GM19025 (cell line): ENCODE data around the gene MAGEC3.
"Not testable (repeated sequence)": the region's sequence is repeated elsewhere in the genome, so short reads cannot be mapped to it uniquely, and the experiment has no call there.

Experiments
- ATAC-seq: cut with Tn5 transposase; IDR thresholded peaks from one replicate; pipeline ENCODE4 v1.9.1; 2021; ENCODE audit warnings: mild to moderate bottlenecking, low read depth, moderate library complexity; ENCODE audit not compliant: unreplicated experiment

Gene MAGEC3

DNA sequence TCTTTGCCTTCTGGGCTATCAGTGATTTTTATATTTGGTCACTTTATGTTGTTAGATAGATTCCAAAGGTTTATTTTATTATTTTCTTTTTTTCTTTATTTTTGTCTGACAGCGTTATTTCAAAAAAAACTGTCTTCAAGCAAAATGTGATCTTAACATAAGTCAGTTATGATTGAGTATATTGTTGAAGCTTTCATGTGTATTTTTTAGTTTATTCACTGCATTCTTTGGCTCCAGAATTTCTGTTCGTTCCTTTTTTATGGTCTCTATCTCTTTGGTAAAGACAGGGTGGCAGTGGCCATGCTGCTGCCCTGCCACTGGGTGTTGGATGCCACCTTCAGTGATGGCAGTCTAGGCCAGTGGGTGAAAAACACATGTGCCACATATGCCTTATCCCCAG is at the start of gene MAGEC3:
Gene MAGEC3, plus strand, starts transcription at position 301 of the 400 bp plus-strand sequence. Its CDS starts 0 bp downstream, at position 301.
- ATAC-seq: no peak

GRCh38 chrX:141791856-141792255 is 46.3 kb upstream of the MAGEC3 start:
- ATAC-seq: no peak

DNA sequence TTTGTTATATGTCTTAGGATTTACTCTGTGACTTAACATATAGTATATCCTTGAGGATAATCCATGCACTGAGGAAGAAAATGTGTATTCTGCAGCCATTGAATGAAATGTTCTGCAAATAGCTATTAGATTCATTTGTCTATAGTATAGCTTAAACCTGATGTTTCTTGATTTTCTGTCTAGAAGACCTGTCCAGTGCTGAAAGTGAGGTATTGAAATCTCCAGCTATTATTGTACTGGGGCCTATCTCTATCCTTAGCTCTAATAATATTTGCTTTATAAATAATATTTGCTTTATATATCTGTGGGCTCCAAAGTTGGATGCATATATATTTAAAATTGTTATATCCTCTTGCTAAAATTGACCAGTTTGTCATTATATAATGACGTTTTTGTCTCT is 26.7 kb upstream of the MAGEC3 start:
- ATAC-seq: no peak

DNA sequence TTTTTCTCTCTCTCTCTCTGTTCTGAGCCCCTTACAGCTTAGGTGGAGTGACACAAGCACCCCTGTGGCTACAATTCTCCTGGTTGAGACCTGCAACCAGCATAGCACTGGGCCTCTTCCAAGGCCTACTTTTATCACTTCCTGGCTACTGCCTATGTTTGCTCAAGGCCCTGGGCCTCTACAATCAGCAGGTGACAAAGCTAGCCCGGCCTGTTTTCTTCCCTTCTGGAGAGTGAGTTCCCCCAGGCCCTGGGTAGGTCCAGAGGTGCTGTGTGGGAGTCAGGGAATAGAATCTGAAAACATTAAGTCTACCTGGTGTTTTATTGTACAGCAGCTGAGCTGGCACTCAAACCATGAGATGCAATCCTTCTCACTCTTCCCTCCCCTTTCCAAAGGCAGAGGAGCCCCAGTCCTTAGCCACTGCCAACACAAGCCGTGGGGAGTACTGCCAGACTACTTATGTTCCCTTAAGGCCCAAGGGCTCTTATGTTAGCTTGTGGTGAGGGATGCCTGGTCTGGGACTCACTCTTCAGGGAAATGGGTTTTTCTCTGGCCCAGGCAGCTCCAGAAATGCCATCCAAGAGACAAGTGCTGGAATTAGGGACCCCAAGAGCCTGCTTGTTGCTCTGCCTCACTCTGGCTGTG is 23.8 kb upstream of the MAGEC3 start:
- ATAC-seq: no peak

- no peak for ATAC-seq
Observed at GRCh38 chrX:141815904-141816303, 22.2 kb upstream of the MAGEC3 start.

DNA sequence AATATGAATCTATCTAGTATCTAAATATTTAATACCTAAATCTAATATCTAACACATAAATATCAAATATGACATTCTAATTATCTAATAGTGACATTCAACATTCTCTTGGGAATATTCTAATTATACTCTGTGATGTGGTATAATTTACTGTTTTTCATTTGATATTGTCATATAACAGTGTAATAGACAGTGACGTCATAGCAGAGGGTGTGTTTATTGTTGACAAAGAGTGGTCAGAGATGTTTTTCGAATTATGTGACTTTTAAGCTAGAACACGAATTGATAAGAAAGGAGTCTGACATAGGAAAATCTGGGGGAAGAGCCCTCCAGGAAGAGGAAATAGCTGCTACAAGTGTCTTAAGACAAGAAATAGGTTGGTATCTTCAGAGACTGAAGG is 5.9 kb upstream of the MAGEC3 start:
- ATAC-seq: no peak

- no peak for ATAC-seq
Observed at GRCh38 chrX:141839856-141840255, 1.7 kb downstream of the MAGEC3 start.

GRCh38 chrX:141857479-141857878 is 19.4 kb downstream of the MAGEC3 start:
- ATAC-seq: no peak

DNA sequence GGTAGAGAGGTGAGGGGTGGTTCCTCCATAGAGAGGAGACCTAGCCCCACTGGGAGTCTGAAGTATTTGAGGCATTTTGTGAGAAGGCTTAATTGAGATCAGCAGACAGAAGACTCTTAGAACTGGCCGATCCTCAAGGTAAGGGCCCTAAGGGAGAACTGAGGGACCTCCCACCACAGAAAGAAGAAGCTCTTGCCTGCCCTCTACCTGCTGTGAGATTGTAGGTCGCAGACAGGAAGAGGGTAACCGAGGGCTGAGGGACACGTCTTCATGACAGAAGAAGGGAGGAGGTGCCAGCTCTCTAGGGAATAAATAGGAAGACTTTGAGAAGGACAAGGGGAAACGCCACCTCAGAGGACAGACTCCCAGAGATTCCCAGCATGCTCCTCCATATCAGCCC is 41.5 kb downstream of the MAGEC3 start:
- ATAC-seq: no peak

- ATAC-seq: not testable (repeated sequence)
Observed at GRCh38 chrX:141888811-141889210, 50.7 kb downstream of the MAGEC3 start.

GRCh38 chrX:141894733-141895132 is 56.6 kb downstream of the MAGEC3 start:
- no peak for ATAC-seq

GRCh38 chrX:141897690-141898089 is 59.6 kb downstream of the MAGEC3 start:
- ATAC-seq: no peak

GRCh38 chrX:141902366-141902765 is 64.2 kb downstream of the MAGEC3 start:
- no peak for ATAC-seq

DNA sequence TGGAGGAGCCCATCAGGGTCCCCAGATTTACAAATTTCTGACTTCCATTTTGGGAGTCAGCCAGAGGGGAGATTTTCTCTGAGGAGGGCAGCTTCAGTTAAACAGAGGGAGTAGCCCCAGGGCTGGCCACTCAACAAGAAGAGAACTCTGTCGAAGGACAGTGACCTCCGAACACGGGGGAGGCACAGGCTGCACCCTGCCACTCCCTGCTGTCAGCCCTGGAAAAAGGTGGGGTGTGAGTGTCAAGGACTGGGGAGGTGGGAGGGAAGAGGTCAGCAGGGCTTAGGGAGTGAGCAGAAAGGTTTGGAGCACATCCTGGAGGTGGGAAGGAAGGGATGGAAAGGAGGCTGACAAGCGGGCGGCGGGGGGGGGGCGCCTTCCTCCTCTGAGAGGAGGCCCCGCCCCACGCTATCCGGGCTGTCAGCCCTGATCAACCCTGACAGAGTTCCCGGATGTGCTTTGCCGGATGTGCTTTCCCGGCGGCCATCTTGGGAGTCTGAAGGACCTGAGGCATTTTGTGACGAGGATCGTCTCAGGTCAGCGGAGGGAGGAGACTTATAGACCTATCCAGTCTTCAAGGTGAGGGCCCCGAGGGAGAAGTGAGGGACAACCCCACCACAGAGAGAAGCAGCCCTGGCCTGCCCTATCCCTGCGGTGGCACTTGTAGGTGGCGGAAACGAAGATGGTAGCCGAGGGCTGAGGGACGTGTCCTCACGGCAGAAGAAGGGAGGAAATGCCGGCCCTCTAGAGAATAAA is 65.5 kb downstream of the MAGEC3 start, which contains the start of gene MAGEC1:
Gene MAGEC1, plus strand, starts transcription at position 495 of the 756 bp plus-strand sequence. CDS start 1,179 bp downstream, outside the sequence.
- no peak for ATAC-seq

- ATAC-seq: no peak
Observed at GRCh38 chrX:141904262-141904661, 66.1 kb downstream of the MAGEC3 start.

DNA sequence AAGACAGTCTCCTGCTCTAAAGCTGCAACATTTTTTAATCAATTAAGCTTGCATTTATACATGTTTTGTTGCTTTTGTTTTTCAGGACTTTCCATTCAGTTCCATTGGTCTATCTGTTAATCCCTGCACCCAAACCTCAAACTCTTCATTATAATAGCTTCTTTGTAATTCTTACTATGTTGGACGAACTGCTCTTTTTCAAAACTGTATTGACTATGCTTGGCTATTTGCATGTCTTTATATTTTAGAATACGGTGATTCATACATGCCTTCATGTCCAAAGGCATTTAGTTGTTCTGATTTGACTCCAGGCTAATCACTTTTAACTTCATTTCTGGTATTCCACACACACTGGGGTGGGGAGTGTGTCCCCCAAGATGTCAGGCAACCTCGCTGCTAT is 79.7 kb downstream of the MAGEC3 start:
- no peak for ATAC-seq

DNA sequence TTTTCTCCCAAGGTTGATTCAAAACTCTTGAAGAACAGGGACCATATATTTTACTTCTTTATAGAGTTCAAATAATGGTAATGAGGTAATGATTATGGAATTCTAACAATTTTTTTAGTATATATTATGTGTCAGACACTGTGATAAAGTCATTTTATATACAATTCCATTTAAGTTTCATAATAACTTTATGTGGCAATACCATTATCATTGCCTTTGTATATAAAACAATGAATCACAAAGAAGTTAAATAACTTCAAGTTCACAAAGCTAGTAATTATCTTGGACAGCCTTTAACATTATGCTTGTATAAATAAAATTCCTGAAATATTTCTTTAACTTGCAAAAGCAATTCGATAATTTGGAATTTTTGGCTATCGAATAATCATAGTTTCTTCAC is 86.2 kb downstream of the MAGEC3 start:
- ATAC-seq: no peak

DNA sequence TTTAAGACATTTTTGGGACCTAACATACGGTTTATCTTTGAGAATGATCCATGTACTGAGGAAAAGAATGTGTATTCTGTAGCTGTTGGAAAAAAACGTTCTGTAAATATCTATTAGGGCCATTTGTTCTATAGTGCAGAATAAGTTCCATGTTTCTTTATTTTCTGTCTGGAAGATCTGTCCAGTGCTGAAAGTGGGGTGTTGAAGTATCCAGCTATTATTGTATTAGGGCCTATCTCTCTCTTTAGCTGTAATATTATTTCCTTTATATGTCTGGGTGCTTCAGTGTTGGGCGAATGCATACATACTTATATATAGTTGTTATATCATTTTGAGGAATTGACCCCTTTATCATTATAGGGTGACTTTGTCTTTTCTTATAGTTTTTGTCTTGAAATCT is 90.3 kb downstream of the MAGEC3 start:
- ATAC-seq: no peak

GRCh38 chrX:141934059-141934641 is 96.0 kb downstream of the MAGEC3 start:
- no peak for ATAC-seq

DNA sequence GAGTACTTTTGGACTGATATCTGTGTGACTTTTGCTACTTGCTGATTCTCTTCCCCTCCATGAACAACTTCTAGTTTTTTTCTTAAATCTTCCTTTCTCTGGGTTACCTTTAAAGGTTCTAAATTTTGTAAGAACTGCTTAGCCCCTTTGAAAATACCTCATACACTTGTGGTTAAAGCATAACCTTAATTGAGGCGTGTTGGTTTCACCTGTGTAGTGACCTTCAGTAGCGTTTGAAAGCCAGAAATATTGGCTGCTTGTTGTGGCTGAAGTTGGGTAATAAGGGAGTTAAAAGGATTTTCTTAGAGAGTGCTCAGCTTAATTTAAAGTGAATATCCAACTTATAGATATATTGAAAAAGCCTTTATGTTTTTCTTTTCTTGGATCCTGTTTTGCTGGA is 97.5 kb downstream of the MAGEC3 start:
- ATAC-seq: no peak

GRCh38 chrX:141936080-141936479 is 98.0 kb downstream of the MAGEC3 start:
- no peak for ATAC-seq

GRCh38 chrX:141941234-141941633 is 103.1 kb downstream of the MAGEC3 start:
- no peak for ATAC-seq
